SIG-M5 (cell line): ENCODE data around the gene SELENON.

ENCODE experiments used
- DNase-seq: peaks from one replicate; lab custom pipeline; 2025; lab: John Stamatoyannopoulos, UW

SELENON gene

DNA sequence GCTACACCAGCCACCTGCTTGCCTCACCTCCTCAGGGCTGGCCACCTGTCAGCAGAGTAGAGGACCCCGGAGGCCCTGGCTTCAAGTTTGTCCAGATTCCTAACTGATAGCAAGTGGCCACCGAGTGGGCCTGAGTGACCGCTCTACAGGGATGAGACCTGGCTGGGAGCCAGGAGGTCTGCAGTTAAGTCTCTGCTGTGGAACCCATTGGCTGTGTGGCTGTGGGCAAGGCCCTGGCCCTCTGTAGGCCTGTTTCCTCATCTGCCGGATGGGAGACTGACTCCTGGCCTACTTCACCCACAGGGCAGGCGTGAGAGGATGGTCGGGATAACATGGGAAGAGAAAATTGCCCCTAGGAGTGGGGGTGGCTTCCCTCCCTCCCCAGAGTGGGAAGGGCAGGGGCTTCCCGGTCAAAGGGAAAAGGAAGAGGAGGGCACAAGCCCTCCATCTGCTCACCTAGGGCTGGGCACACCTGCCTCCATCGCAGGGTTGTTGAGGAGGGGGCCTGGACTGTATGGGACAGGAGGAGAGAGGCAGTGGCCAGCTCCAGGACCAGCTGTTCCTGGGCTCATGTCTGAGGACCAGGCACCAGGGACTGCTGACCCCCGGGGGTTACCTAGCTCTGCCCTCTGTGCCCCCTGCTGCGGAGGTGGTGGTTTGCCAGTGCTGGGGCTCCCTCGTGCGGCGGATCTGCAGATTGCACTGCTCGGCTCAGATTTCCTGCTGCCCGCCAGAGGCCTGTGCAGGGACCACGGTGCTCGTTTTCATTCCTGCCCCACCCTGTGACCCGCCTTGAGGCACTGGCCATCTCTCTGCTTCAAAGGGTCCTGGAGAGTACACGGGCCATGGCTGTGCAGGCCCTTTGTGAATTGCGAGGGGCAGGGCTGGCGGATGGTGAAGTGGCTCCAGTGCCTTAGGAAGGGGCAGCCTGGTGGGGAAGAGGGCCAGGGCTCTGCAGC, 10.6 kb downstream of the SELENON start:
- DNase-seq, result no peak

DNA sequence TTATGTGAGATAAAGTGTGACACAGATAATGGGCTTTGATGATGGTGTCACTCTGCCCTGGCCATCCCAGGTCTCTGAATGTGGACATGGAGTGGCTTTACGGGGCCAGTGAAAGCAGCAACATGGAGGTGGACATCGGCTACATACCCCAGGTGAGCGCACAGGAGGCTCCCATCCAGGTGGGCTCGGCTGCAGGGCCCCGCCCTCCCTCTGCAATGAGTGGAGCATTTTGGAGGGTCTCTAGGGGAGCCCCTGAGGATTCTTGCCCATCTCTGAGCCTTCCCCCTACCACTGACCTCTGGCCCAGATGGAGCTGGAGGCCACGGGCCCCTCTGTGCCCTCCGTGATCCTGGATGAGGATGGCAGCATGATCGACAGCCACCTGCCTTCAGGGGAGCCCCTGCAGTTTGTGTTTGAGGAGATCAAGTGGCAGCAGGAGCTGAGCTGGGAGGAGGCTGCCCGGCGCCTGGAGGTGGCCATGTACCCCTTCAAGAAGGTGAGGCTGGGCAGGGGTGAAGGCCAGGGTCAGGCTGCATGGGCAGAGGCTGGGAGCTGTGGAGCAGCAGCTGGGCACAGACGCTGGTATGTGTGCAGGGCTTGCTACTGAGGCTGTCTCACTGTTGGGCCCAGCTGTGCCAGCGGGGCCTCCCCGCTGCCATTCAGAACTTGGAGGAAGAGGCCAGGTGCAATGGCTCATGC, 11.5 kb downstream of the SELENON start:
- DNase-seq, result no peak

DNA sequence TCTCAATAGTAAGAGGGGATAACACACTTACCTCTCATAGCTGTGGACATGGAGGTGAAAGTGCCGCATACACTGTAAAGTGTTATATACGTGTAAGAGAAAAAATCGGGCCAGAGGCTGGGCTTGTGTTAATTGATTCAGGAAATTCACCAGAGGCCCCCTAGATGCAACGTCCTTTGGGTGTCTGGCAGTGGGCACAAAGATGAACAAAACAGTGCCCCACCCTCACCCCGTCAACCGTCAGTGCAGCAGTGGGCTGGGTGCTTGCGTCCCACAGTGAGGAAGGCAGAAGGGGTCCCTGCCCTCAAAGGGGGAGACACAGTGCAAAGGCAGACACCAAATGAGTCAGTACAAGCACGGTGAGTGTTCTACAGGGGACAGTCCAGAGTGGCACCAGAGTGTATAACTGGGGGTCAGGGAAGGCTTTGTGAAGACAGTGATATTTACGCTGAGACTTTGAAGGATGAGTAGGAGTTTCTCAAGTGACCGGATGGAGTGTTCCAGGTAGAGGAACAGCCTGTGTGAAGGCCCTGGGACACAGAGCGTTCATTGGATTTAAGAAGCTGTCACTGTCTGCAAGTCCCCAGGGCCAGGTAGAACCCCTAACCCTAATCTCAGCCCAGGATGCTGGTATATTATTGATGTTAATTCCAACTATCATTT, 13.2 kb downstream of the SELENON start:
- no peak for DNase-seq

DNA sequence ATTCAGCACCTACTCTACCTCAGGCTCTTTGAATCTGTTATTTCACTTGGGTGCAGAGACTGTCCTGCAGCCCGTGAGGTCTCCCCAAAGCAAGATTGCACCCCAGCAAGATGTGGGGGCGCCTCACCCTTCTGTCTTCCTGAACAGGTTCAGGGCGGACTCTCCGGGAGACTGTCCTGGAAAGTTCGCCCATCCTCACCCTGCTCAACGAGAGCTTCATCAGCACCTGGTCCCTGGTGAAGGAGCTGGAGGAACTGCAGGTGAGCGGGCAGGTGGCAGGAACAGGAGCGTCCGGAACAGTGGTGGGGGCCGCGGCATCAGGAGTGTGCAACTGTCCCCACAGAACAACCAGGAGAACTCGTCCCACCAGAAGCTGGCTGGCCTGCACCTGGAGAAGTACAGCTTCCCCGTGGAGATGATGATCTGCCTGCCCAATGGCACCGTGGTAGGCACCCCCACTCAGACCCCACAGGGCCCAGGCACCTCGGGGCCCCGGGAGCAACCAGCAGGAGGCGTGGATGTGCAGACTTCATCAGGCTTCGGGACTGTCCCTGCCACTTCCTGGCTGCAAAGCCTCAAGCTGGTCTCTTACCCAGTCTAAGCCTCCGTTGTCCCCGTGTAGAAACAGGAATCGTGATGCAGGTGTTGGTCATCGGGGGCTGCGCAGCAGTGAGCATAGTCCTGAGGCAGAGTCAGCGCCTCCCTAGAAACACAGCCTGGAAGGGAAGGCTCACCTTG, 13.9 kb downstream of the SELENON start:
- DNase-seq, result no peak

DNA sequence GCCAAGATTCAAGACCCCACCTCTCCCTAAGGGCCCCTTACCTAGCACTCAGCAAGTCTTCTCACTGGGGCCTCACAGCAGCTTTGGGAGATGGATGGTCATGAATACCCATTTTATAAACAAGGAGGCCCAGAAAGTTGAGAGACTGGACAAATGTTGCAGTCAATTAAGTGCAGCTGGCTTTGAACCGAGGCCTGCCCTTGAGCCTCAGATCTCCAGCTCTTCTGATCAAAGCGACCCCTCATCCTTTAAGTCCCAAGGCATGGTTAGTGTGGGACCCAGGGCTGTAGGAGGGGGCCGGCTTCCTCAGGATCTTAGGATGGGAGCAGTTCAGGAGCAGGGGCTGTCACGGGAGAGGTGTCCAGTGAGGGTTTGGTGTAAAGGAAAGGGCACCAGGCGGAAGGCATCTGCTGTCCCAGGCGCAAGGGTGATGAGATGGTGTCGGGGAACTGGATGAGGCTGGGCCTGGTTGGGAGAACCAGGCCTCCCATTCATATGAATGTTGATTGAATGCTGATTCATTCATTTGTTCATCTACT, 14.6 kb downstream of the SELENON start:
- DNase-seq, result no peak

DNA sequence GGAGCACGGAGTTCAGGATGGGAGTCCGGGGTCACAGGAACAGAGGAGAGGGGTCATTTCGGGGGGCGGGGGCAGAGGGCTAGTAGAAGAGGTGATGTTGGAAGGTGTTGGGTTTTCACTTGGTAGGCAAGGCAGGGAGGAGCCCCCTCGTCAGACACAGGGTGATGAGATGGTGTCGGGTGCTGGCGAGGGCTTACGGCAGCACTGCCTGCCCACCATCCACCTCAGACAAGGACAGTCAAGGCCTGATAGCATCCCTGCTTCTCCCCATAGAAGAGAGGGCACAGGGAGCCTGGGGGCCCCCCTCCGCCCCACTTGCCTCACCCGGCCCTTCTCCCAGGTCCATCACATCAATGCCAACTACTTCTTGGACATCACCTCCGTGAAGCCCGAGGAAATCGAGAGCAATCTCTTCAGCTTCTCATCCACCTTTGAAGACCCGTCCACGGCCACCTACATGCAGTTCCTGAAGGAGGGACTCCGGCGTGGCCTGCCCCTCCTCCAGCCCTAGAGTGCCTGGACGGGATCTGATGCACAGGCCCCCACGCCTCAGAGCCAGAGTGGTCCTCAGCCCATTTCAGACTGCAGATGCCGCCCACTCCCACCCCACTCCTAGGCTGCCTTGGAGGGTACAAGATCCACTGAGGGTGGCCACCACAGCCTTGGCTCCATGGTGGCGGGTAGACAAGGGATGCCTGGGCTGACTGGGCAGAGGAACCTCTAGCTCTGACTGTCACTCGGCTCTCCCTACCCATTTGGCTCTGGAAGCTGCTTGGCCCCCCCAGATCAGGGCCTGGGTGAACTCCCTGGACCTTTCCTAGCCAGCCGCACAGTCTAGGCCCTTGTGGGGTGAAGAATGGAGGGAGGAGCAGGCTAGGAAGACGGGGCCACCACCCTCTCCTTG, 15.5 kb downstream of the SELENON start:
- no peak for DNase-seq

DNA sequence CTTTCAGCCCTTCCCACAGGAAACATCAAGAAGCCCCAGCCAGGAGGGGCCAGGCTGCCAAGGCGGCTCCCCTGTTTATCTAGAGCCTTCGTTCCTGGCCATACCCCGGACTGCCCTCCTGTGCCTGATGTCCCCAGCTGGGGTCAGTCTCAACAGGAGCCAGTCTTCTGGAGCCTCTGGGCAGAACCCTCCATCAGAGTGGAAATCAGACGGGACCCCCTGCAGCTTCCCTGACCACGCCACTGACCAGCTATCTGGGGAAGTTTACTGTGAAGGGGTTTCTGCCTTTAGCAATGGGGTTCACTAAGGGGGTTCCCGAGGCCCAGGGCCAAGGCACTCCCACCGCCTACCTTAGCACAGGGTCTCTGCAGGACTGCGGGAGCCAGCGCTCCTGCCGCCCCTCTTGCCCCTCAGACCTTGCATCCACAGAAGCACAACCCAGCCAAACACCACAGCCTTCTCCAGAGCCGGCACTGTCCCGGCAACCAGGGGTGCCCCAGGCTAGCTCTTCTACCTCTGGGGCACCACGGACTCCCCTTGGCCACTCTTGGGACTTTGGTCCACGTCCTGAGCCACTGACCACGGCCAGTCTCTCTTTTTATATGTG, 16.2 kb downstream of the SELENON start:
- no peak for DNase-seq

DNA sequence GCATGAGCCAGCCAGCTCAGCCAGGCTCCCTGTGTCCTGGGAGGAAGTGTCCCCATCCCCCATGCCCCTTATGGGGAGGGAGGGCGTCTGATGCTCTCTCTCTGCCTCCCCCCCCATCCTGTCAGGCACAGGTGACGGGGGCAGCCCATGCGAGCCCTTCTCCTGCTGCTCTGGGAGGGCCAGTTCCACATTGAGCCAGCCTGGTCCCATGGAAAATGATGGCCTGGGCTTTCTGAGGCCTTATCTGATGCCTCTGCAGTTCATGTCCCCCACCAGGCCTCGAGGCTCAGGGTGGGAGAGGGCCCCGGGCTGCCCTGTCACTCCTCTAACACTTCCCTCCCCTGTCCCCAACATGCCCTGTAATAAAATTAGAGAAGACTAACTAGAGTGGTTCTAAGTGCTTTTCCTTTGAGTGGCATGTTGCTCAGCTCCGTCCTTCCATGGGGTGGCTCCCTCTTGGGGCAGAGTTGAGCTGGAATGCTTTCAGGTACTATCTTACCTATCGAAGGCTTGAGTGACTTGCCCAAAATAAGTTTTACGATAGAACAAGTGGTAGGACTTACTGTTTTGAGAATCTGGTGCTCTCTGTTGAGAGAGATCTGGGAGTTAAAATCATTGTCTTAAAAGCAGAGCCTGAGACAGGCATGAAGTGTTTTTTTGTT, 18.0 kb downstream of the SELENON start:
- no peak for DNase-seq

DNA sequence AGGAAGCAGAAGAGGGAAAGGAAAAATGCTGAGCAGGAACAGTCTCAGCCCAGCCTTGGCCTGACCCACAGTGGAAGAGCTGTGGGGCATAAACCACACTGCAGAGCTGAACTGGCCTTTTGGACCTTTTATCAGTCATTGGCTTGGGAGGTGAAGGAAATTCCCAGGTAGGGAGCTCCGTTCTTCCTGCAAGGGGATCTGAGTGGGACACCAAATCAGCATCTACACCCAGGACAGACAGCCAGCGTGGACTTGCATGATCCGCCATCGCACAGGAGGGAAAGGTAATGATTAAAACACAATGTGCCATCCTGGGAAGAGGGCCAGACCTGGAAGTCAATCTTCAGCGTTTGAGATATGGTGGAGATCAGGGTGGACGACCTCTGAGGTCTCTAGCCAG, 18.6 kb downstream of the SELENON start:
- no peak for DNase-seq

DNA sequence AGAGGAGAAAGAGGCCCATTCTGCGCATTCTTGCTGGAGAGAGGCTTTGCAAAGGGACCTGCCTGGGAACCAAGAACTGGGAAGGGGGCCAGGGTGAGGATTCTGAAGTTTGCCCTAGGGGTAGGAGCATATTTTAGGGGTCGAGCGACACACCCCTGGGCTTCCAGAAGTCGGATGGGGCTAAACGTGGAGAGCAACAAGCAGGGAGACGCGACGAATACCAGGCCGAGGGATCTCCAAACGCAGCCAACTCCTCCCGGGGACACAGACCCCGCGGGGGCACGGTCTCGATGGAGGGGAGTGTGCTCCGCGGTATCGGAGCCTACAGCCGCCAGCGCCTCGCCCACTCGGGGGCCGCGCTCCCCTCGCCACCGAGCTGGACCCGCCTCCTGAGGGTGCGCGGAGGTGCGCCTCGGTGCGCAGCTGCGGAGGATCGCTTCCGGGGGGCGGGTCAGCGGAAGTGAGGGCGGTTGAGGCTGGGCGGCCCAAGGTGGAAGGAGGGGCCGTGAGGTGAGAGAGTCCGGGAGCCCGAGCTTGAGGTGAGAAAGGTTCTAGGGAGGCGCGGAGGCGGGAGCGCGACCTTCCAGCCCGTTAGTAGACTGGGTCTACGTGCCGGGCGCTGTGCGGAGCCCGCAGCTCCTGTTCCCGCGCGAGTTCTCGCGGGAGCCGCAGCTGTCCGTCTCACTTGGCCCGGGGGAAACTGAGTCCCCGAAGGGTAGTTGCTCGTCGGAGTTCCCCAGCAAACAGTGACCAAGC, 19.7 kb downstream of the SELENON start, which contains the start of gene MTFR1L:
Gene MTFR1L, plus strand, starts transcription at position 464 of the 756 bp plus-strand sequence. CDS start 3,151 bp downstream, outside the sequence.
- DNase-seq, result no peak

DNA sequence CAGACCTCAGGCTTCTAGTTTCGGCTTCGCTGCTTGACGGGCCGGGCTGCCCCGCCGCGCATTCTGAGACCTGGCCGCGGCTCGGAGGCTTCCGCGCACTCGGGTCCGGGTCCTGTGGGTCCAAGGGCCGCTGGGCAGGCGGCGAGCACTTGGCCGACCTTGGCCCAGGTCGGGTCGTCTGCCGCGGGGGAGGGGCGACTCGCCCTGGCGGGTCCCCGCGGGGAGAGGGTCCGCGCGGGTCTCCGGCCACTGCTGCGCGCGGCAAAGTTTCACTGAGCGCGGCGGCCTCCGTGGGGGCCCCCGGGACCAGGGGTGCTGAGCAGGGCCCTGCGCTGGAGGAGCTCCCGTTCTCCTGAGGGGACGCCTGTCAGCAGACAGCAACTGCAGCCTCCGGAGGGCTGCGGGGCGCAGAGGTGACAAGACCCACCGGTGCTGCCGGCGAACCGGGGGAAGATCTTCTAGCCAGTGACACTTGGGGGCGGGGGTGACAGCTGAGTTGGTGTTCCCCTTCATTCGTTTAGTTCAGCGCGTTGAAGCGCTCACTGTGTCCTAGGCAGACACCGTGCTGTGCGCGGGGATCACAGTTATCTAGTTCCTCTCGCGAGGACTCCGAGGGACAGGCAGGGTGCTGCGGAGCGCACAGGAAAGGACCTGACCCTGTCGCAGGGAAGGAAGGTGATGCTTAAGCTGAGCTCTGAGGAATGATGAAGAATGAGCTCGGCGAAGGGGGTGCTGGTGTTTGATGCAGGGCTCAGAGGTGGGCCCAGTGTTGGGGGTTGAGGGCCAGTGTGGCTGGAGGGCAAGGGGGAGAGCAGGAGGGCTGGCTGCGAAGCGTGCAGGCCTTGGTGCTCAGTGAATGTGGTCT, 20.5 kb downstream of the SELENON start:
- no peak for DNase-seq

DNA sequence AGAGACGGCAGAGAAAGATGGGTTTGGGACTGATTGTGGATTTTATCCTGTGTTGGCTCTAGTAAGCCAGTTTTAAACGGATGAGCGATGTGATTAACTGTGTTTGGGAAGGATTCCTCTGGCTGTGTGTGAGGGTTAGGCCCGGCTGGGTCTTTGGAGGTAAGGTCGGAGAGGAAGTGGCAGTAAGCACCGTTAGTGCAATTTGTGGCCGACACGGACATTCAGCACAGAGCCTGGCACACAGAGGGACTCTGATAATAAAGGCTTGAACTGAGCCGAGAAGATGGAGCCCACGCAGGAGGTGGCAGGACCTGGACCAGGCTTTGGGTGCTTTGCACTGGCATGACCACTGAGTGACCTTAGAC, 21.1 kb downstream of the SELENON start:
- no peak for DNase-seq

DNA sequence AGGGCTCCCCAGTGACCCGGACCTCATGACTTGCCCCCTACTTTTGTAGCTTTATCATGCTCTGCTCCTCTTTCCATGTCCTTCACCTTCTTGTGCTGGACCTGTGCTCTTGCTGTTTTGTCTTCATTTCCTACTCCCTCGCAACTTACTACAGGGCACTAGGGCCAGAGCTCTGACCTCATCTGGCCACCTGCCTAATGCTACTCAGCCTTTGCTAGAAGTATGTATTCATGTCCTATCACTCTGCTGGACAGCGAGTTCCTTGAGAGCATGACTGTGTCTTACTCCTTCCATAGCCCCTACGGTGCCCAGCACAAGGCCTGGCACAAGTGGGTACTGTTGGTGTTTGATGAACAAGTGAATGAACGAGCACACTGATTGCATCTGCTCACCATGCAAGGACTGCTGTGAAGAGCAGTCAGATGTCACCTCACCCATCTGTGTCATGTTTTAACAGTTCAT, 21.7 kb downstream of the SELENON start:
- no peak for DNase-seq

DNA sequence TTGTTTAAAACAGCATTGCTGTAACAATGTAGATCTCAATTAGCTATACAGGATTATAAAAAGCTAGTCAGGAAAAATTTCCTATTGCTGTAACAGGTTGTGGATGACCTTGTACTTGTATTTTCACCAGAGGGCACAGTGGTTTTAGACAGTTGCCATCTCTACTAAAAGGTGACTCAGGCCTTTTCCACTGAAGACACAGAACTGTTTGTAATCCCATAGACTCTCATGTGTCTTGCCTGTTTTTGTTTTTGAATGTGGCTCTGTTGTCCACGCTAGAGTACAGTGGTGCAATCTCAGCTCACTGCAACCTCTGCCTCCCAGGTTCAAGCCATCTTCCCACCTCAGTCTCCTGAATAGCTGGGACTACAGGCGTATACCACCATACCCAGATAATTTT, 25.6 kb downstream of the SELENON start:
- no peak for DNase-seq

DNA sequence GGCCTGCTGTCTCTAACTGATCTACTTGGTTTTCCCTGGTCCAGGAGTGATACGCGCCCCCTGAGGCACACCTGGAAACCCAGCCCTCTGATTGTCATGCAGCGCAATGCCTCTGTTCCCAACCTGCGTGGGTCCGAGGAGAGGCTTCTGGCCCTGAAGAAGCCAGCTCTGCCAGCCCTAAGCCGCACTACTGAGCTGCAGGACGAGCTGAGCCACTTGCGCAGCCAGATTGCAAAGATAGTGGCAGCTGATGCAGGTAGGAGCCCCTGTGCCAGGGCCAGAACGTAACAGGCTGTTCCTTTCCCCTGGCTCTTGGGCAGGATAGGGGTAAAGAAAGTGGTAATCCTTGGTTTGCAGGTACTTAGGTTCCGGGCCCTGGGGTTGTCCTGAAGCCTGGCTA, 26.6 kb downstream of the SELENON start:
- no peak for DNase-seq

DNA sequence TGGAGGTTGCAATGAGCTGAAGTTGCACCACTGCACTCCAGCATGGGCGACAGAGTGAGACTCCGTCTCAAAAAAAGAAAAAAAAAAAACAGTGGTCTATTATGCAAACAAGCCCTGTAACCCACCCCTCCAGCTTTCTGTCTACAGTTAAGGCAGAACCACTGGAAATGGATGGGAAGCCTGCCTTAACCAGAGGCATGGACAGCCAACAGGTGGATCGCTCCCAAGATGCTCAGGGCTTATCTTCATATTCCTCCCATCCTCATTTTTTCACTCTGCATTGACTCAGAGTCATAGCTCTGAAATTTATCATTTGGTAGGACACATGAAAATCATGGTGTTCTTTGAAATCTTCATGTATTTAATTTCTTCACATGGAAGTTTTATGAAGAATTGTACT, 28.5 kb downstream of the SELENON start:
- DNase-seq, result no peak

DNA sequence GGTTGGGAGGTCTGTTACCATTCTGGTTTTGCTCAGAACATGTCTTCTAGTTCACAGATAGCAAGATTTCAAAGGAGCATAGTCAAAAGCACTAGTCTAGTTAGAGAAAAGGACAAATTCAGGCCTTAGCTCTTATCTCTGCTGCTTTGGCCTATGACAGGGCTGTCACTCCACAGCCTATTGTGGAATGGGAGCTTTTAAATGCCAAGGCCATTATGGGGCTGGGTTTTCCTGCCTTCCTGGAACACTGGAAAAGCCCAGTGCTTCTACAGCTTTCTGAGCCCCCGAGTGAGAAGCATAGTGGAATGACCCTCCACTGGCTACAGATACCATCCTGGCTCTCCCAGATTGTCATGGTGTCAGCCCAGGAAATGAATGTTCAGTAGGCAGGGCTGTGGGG, 29.1 kb downstream of the SELENON start:
- no peak for DNase-seq
